ENCODE data around the gene CCNJ. TPM values are rescaled to one million over a fixed set of nuclear protein-coding genes. Genes with fewer than 3 reads are reported as not detected.

The CCNJ gene
- polyA plus RNA-seq, 1 experiment, result 4.4 TPM

GRCh38 chr10:96107623-96108038, 64.2 kb downstream of the CCNJ start:
- DNase-seq (ENCODE audit: low read depth), result no peak
- Histone ChIP-seq H3K4me3 (ENCODE audit: low read depth, low read length) (no peak overlapping the region), H3K27me3 (ENCODE audit: control insufficient read depth, insufficient read depth, low read length) (no peaks in the 10 kb centered on the region), H3K36me3 (ENCODE audit: control insufficient read depth, insufficient read depth, low read length) (no peaks in the 10 kb centered on the region)
- TF ChIP-seq CTCF (IDR thresholded peaks at IDR 0.05; ENCODE audit: insufficient read depth, low read depth, low read length), result no peak
- POLR2A ChIA-PET, result no interaction called here
- CTCF ChIA-PET, result no interaction called here

Small RNAs within 50 kb of the gene (small RNA-seq; reads per million reads assigned to genes)
- gene MIR3157 (ENCODE audit: insufficient read length, low read depth, low replicate concordance), result not detected

Other genes with a start within 250 kb of the CCNJ start
- not detected in 2 replicates for gene CC2D2B, start 135.6 kb upstream of the CCNJ start, polyA plus RNA-seq (2011; rRNA removed)
- gene ZNF518A, start 86.7 kb downstream of the CCNJ start, polyA plus RNA-seq (2011; rRNA removed), result 2.6 and 4.9 TPM in 2 replicates
- not detected in 2 replicates for gene BLNK, start 228.0 kb downstream of the CCNJ start, polyA plus RNA-seq (2011; rRNA removed)

All from BJ (cell line).